SK-N-SH treated with all-trans-retinoic acid at 6 μM for 48 hours (cell line): ENCODE measurements around the gene RIN3.

Experiments used
- ATAC-seq: fragments of 200-7000 bp; cut with Tn5 transposase; 3 replicates; pipeline ENCODE4 v1.9.1; 2020; ENCODE audit warnings: mild to moderate bottlenecking, moderate library complexity
- ARNTL ChIP-seq: fragments of 450-650 bp; formaldehyde crosslinking; IDR thresholded peaks from 2 replicates; pipeline ENCODE4 v1.5.0; 2020; ENCODE audit warnings: low read depth, mild to moderate bottlenecking, moderate library complexity, borderline replicate concordance
- BACH2 ChIP-seq: fragments of 250-450 bp; sonication (Bioruptor Pico); IDR thresholded peaks from 2 replicates; pipeline ENCODE4 v1.9.0; 2021; ENCODE audit warnings: mild to moderate bottlenecking, borderline replicate concordance
- CSDC2 ChIP-seq: fragments of 250-450 bp; sonication (Bioruptor Pico); IDR thresholded peaks from 2 replicates; pipeline ENCODE4 v1.5.0; 2020; ENCODE audit warnings: mild to moderate bottlenecking, moderate library complexity
- ESRRG ChIP-seq: fragments of 250-450 bp; sonication (Bioruptor Pico); IDR thresholded peaks from 2 replicates; pipeline ENCODE4 v1.6.1; 2021; ENCODE audit warnings: mild to moderate bottlenecking
- ISL1 ChIP-seq: fragments of 250-450 bp; sonication (Bioruptor Pico); IDR thresholded peaks from 2 replicates; pipeline ENCODE4 v2.1.2; 2022; ENCODE audit warnings: mild to moderate bottlenecking, moderate library complexity
- OSR1 ChIP-seq: fragments of 250-450 bp; sonication (Bioruptor Pico); IDR thresholded peaks from 2 replicates; pipeline ENCODE4 v1.8.0; 2022; ENCODE audit warnings: moderate library complexity, mild to moderate bottlenecking, inconsistent platforms
- RARB ChIP-seq: fragments of 250-450 bp; sonication (Bioruptor Pico); IDR thresholded peaks from 2 replicates; pipeline ENCODE4 v1.8.0; 2021; ENCODE audit warnings: mild to moderate bottlenecking, moderate library complexity
- SNAI2 ChIP-seq: fragments of 250-450 bp; sonication (Bioruptor Pico); IDR thresholded peaks from 2 replicates; pipeline ENCODE4 v1.5.0; 2020; ENCODE audit warnings: mild to moderate bottlenecking, moderate library complexity
- TCF4 ChIP-seq: fragments of 250-450 bp; sonication (Bioruptor Pico); IDR thresholded peaks from 2 replicates; pipeline ENCODE4 v1.8.0; 2021; ENCODE audit warnings: mild to moderate bottlenecking, moderate library complexity, borderline replicate concordance
- ZC3H10 ChIP-seq: fragments of 250-450 bp; sonication (Bioruptor Pico); IDR thresholded peaks from 2 replicates; pipeline ENCODE4 v1.5.1; 2021; ENCODE audit warnings: mild to moderate bottlenecking, moderate library complexity
- ZFP3 ChIP-seq: fragments of 250-450 bp; sonication (Bioruptor Pico); IDR thresholded peaks from 2 replicates; pipeline ENCODE4 v1.5.0; 2020; ENCODE audit warnings: mild to moderate bottlenecking, moderate library complexity
- ZFP30 ChIP-seq: fragments of 450-650 bp; formaldehyde crosslinking; IDR thresholded peaks from 2 replicates; pipeline ENCODE4 v1.5.0; 2022; ENCODE audit warnings: mild to moderate bottlenecking, moderate library complexity
- ZNF565 ChIP-seq: fragments of 450-650 bp; formaldehyde crosslinking; conservative IDR thresholded peaks from 2 replicates; pipeline ENCODE4 v1.5.0; 2020; ENCODE audit warnings: low read depth, mild to moderate bottlenecking, moderate library complexity
- ZNF70 ChIP-seq: fragments of 450-650 bp; formaldehyde crosslinking; IDR thresholded peaks from 2 replicates; pipeline ENCODE4 v1.5.0; 2020; ENCODE audit warnings: mild to moderate bottlenecking, moderate library complexity
- ZNF8 ChIP-seq: fragments of 450-650 bp; formaldehyde crosslinking; IDR thresholded peaks from 2 replicates; pipeline ENCODE4 v1.5.0; 2020; ENCODE audit warnings: mild to moderate bottlenecking, moderate library complexity
- TF ChIP-seq, protein P1 (sequence below): fragments of 250-450 bp; sonication (Bioruptor Pico); IDR thresholded peaks from 2 replicates; pipeline ENCODE4 v1.8.0; 2021; ENCODE audit warnings: low read depth, mild to moderate bottlenecking, moderate library complexity, borderline replicate concordance
- TF ChIP-seq, protein P2 (sequence below): fragments of 250-450 bp; sonication (Bioruptor Pico); IDR thresholded peaks from 2 replicates; pipeline ENCODE4 v1.5.1; 2020; ENCODE audit warnings: low read depth, mild to moderate bottlenecking, moderate library complexity
- TF ChIP-seq, protein P3 (sequence below): fragments of 250-450 bp; sonication (Bioruptor Pico); IDR thresholded peaks from 2 replicates; pipeline ENCODE4 v1.5.0; 2020; ENCODE audit warnings: mild to moderate bottlenecking, moderate library complexity
- TF ChIP-seq, protein P4 (sequence below): fragments of 250-450 bp; sonication (Bioruptor Pico); IDR thresholded peaks from 2 replicates; pipeline ENCODE4 v1.5.1; 2021; ENCODE audit warnings: mild to moderate bottlenecking, moderate library complexity
- TF ChIP-seq, protein P5 (sequence below): fragments of 250-450 bp; sonication (Bioruptor Pico); IDR thresholded peaks from 2 replicates; pipeline ENCODE4 v1.8.0; 2020; ENCODE audit warnings: mild to moderate bottlenecking, moderate library complexity, borderline replicate concordance

The RIN3 gene

DNA sequence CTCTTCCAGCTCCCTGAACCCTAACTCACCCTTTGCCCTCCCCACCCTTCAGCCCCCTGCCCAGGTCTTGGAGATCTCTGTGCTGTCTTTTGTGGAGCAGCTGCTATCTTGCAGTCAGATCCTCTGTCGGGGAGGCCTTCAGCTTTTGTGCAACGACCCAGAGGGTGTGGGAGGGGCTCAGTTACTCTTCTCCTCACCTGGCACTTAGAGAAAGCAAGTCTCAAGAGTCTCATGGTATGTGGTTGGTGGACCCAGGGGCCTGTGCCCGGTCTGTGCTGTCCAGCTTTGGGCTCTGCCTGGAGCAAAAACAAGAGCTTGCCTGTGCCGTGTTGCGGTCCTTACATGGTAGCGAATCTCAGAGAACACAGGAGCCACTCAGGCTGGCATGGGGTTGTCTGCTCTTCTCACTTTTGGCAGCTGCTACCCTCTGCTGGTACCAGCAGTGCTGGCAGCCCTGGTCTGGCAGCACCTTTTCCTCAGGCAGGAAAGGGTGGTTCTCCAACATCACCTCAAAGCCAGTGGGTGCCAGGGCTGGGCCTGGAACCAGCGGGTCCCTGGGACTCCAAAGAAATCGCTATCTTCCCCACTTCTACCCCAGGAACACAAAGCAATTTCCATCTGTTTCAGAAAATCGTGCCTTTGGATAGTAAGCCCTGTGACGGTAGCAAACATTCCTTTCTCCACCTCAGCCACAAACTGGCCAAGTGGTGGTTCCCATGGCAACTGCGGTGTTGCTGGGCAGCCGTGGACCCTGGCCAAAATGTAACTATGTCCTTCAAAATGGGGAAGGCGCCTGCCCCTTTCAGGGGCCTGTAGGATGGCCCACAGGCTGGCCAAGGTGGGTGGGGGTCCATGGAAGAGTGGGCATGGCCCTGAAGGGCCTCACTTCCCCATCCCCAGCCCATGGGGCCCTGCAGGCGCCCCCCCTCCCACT, 90.0 kb downstream of the RIN3 start:
- TF ChIP-seq, protein P1, sequence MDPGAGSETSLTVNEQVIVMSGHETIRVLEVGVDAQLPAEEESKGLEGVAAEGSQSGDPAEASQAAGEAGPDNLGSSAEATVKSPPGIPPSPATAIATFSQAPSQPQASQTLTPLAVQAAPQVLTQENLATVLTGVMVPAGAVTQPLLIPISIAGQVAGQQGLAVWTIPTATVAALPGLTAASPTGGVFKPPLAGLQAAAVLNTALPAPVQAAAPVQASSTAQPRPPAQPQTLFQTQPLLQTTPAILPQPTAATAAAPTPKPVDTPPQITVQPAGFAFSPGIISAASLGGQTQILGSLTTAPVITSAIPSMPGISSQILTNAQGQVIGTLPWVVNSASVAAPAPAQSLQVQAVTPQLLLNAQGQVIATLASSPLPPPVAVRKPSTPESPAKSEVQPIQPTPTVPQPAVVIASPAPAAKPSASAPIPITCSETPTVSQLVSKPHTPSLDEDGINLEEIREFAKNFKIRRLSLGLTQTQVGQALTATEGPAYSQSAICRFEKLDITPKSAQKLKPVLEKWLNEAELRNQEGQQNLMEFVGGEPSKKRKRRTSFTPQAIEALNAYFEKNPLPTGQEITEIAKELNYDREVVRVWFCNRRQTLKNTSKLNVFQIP (CRISPR knock-in tag): no peak
- TF ChIP-seq ISL1 (CRISPR knock-in tag) (no peak), ZNF565 (CRISPR knock-in tag) (no peak), CSDC2 (no peak), ESRRG (CRISPR knock-in tag) (no peak), ZNF70 (CRISPR knock-in tag) (no peak)
- TF ChIP-seq, protein P2, sequence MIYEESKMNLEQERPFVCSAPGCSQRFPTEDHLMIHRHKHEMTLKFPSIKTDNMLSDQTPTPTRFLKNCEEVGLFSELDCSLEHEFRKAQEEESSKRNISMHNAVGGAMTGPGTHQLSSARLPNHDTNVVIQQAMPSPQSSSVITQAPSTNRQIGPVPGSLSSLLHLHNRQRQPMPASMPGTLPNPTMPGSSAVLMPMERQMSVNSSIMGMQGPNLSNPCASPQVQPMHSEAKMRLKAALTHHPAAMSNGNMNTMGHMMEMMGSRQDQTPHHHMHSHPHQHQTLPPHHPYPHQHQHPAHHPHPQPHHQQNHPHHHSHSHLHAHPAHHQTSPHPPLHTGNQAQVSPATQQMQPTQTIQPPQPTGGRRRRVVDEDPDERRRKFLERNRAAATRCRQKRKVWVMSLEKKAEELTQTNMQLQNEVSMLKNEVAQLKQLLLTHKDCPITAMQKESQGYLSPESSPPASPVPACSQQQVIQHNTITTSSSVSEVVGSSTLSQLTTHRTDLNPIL: no peak
- TF ChIP-seq, protein P3, sequence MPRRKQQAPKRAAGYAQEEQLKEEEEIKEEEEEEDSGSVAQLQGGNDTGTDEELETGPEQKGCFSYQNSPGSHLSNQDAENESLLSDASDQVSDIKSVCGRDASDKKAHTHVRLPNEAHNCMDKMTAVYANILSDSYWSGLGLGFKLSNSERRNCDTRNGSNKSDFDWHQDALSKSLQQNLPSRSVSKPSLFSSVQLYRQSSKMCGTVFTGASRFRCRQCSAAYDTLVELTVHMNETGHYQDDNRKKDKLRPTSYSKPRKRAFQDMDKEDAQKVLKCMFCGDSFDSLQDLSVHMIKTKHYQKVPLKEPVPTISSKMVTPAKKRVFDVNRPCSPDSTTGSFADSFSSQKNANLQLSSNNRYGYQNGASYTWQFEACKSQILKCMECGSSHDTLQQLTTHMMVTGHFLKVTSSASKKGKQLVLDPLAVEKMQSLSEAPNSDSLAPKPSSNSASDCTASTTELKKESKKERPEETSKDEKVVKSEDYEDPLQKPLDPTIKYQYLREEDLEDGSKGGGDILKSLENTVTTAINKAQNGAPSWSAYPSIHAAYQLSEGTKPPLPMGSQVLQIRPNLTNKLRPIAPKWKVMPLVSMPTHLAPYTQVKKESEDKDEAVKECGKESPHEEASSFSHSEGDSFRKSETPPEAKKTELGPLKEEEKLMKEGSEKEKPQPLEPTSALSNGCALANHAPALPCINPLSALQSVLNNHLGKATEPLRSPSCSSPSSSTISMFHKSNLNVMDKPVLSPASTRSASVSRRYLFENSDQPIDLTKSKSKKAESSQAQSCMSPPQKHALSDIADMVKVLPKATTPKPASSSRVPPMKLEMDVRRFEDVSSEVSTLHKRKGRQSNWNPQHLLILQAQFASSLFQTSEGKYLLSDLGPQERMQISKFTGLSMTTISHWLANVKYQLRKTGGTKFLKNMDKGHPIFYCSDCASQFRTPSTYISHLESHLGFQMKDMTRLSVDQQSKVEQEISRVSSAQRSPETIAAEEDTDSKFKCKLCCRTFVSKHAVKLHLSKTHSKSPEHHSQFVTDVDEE: no peak
- TF ChIP-seq, all 23 proteins: peak for 0
- peak; percentile 74 for ATAC-seq

DNA sequence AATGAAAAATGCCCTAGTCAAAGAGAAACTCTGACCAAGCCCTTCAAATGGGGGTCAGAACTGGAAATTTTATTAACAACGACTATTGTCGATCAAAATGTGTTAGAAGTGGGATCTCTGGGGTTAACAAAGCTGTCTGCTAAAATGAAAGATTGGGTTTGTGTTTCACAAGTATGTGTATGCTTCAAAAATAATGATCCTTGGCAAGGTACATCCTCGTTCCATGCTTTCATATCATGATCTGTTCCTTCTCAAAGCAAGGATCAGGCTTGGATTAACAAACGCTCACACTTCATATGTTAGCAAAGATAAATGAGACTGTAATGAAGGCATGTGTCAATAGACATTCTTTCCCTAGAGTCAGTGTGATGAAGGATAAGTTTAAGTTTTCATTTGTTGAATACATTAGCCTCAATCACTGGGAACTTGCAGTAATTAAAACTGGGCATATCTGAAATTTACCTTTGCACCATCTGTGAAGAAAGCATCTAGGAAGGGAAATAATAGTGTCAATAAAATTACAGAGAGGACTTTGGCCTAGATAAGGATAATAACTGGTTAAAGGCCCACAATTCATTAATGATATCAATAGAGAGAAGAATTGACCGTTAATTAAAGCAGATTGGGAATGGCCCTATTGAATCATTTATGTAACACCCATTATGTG, 91.8 kb downstream of the RIN3 start:
- TF ChIP-seq TCF4: no peak
- no peak for TF ChIP-seq ZFP30 (CRISPR knock-in tag)
- TF ChIP-seq OSR1 (CRISPR knock-in tag): no peak
- no peak for TF ChIP-seq RARB (CRISPR knock-in tag)
- TF ChIP-seq BACH2: no peak
- TF ChIP-seq, all 23 proteins: peak for 0
- no peak for ATAC-seq

DNA sequence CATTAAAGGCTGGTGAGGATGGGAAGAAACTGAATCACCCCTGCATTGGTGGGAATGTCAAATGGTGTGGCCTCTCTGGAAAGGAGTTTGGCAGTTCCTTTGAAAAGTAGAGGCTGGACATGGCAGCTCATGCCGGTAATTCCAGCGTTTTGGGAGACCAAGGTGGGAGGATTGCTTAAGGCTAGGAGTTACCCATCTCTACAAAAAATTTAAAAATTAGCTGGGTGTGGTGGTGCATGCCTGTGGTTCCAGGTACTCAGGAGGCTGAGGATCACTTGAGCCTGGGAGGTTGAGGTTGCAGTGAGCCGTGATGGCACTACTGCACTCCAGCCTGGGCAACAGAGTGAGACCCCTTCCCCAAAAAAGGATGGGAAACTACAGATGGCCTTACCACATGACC, 93.7 kb downstream of the RIN3 start:
- ATAC-seq: no peak
- no peak for TF ChIP-seq ZFP3
- no peak for TF ChIP-seq OSR1 (CRISPR knock-in tag)
- TF ChIP-seq ZC3H10 (CRISPR knock-in tag): no peak
- TF ChIP-seq, protein P4, sequence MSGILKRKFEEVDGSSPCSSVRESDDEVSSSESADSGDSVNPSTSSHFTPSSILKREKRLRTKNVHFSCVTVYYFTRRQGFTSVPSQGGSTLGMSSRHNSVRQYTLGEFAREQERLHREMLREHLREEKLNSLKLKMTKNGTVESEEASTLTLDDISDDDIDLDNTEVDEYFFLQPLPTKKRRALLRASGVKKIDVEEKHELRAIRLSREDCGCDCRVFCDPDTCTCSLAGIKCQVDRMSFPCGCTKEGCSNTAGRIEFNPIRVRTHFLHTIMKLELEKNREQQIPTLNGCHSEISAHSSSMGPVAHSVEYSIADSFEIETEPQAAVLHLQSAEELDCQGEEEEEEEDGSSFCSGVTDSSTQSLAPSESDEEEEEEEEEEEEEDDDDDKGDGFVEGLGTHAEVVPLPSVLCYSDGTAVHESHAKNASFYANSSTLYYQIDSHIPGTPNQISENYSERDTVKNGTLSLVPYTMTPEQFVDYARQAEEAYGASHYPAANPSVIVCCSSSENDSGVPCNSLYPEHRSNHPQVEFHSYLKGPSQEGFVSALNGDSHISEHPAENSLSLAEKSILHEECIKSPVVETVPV (CRISPR knock-in tag): no peak
- TF ChIP-seq ZNF70 (CRISPR knock-in tag): no peak
- TF ChIP-seq, protein P3: no peak
- no peak for TF ChIP-seq ESRRG (CRISPR knock-in tag)
- TF ChIP-seq SNAI2 (CRISPR knock-in tag): no peak
- no peak for TF ChIP-seq ZNF8 (CRISPR knock-in tag)
- TF ChIP-seq, protein P5, sequence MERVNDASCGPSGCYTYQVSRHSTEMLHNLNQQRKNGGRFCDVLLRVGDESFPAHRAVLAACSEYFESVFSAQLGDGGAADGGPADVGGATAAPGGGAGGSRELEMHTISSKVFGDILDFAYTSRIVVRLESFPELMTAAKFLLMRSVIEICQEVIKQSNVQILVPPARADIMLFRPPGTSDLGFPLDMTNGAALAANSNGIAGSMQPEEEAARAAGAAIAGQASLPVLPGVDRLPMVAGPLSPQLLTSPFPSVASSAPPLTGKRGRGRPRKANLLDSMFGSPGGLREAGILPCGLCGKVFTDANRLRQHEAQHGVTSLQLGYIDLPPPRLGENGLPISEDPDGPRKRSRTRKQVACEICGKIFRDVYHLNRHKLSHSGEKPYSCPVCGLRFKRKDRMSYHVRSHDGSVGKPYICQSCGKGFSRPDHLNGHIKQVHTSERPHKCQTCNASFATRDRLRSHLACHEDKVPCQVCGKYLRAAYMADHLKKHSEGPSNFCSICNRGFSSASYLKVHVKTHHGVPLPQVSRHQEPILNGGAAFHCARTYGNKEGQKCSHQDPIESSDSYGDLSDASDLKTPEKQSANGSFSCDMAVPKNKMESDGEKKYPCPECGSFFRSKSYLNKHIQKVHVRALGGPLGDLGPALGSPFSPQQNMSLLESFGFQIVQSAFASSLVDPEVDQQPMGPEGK (CRISPR knock-in tag): no peak
- TF ChIP-seq TCF4: no peak
- no peak for TF ChIP-seq ZFP30 (CRISPR knock-in tag)
- TF ChIP-seq, protein P1 (CRISPR knock-in tag): no peak
- TF ChIP-seq ISL1 (CRISPR knock-in tag): no peak
- TF ChIP-seq, protein P2: no peak
- TF ChIP-seq ARNTL (CRISPR knock-in tag): no peak
